CD4-positive, alpha-beta T cell treated with Interleukin-6 at 100 ng/mL for 8 hours (primary cell): ENCODE data around the gene GMDS.

ENCODE experiments used
- DNase-seq: peaks from one replicate; pipeline ENCODE4 v3.0.0-alpha.2; 2020; ENCODE audit warnings: mixed read lengths, low spot score

The GMDS gene

DNA sequence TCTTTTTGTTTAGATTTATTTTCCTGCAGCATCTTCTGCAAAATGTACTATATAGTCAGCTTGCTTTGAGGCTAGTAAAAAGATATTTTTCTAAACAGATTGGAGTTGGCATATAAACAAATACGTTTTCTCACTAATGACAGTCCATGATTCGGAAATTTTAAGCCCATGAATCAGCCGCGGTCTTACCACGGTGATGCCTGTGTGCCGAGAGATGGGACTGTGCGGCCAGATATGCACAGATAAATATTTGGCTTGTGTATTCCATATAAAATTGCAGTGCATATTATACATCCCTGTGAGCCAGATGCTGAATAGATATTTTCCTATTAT is 632.5 kb downstream of the GMDS start:
- no peak for DNase-seq

DNA sequence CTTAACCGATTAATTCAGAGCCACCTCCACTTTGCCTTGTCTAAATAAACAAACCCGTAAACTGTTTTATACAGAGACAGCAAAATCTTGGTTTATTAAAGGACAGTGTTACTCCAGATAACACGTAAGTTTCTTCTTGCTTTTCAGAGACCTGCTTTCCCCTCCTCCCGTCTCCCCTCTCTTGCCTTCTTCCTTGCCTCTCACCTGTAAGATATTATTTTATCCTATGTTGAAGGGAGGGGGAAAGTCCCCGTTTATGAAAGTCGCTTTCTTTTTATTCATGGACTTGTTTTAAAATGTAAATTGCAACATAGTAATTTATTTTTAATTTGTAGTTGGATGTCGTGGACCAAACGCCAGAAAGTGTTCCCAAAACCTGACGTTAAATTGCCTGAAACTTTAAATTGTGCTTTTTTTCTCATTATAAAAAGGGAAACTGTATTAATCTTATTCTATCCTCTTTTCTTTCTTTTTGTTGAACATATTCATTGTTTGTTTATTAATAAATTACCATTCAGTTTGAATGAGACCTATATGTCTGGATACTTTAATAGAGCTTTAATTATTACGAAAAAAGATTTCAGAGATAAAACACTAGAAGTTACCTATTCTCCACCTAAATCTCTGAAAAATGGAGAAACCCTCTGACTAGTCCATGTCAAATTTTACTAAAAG is 633.0 kb downstream of the GMDS start:
- DNase-seq: no peak

DNA sequence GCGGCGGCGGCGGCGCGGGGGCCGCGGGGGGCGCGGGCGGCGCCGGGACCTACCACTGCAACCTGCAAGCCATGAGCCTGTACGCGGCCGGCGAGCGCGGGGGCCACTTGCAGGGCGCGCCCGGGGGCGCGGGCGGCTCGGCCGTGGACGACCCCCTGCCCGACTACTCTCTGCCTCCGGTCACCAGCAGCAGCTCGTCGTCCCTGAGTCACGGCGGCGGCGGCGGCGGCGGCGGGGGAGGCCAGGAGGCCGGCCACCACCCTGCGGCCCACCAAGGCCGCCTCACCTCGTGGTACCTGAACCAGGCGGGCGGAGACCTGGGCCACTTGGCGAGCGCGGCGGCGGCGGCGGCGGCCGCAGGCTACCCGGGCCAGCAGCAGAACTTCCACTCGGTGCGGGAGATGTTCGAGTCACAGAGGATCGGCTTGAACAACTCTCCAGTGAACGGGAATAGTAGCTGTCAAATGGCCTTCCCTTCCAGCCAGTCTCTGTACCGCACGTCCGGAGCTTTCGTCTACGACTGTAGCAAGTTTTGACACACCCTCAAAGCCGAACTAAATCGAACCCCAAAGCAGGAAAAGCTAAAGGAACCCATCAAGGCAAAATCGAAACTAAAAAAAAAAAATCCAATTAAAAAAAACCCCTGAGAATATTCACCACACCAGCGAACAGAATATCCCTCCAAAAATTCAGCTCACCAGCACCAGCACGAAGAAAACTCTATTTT is 633.7 kb downstream of the GMDS start:
- DNase-seq: no peak

DNA sequence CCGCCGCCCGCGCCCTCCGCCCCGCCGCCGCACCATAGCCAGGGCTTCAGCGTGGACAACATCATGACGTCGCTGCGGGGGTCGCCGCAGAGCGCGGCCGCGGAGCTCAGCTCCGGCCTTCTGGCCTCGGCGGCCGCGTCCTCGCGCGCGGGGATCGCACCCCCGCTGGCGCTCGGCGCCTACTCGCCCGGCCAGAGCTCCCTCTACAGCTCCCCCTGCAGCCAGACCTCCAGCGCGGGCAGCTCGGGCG is 634.2 kb downstream of the GMDS start:
- no peak for DNase-seq

GRCh38 chr6:1610497-1611321 is 634.7 kb downstream of the GMDS start:
- no peak for DNase-seq

GRCh38 chr6:1609648-1610496 is 635.5 kb downstream of the GMDS start, which contains the start of gene FOXC1:
FOXC1 (plus strand) TSS chr6:1609915; CDS start chr6:1610446, 531 bp downstream.
- no peak for DNase-seq

DNA sequence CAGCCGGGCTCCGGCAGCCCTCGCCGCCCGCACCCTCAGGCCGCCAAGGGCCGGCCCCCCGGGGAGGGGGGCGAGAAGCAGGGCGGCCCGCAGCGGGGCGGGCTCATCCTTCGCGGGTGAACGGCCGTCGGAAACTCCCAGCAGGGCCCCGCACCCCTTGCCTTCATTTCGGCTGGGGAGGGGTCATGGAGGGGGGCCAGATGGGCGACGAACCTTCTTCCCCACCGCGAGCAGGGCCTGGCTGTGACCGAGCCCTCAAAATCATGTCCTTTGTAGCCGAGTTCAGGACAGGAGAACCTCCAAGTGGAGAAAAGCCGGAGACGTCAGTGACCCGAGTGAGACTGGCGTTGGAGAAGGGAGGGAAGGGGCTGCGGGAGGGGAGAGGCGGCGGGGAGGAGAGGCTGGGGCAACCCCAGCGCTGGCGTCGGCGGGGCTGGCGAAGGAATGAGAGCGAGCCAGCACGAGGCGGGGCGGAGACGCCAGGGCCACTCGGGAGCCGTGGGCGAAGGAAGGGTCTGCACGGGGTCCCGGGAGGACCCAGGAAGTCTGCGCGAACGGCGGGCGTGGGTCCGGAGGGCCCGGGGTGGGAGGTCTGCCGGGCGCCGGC is 636.3 kb downstream of the GMDS start:
- DNase-seq: no peak

DNA sequence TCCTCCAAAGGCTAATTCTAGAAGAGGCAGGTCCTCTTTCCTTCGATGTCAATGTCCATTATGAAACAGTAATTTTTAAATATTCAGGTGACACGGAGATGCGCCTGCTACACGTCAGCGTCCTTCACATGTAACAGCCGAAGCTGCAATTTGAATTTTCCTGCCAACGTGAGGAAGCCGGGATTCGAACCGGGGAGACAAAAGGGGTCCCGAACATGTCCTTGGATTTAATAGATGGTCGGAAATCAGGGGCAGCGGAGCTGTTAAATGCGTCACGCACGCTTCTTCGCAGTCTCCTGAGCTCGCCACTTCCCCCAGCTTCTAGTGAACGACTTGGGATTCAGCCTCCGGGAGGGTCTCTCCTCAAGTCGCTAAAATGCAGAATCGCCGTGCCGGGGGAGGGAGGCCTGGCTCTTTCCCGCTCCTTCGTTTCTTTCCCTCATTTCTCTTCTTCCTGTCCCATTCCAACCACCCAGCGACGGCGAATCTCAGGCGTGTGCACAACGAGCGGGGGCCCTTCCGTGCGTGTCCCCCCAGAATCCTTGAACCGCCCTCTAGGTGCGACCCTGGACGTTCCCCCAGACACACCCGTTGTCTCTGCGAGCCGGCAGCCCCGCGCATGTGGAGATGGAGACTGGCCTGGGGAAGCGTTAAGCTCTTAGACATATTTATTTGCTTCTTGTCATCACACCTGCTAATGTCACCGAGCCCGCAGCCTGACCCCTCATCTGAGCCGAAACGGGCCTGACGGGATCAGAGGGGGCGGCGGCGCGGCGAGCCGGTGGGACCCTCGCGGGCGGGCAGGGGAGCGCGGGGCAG is 637.0 kb downstream of the GMDS start:
- DNase-seq: no peak

- no peak for DNase-seq
These were observed 637.7 kb downstream of the GMDS start for GRCh38 chr6:1607516-1608221.

GRCh38 chr6:1606780-1607515 is 638.5 kb downstream of the GMDS start:
- DNase-seq: no peak

GRCh38 chr6:1605893-1606779 is 639.3 kb downstream of the GMDS start:
- DNase-seq: no peak

- no peak for DNase-seq
These were observed 640.2 kb downstream of the GMDS start for GRCh38 chr6:1605004-1605892.

DNA sequence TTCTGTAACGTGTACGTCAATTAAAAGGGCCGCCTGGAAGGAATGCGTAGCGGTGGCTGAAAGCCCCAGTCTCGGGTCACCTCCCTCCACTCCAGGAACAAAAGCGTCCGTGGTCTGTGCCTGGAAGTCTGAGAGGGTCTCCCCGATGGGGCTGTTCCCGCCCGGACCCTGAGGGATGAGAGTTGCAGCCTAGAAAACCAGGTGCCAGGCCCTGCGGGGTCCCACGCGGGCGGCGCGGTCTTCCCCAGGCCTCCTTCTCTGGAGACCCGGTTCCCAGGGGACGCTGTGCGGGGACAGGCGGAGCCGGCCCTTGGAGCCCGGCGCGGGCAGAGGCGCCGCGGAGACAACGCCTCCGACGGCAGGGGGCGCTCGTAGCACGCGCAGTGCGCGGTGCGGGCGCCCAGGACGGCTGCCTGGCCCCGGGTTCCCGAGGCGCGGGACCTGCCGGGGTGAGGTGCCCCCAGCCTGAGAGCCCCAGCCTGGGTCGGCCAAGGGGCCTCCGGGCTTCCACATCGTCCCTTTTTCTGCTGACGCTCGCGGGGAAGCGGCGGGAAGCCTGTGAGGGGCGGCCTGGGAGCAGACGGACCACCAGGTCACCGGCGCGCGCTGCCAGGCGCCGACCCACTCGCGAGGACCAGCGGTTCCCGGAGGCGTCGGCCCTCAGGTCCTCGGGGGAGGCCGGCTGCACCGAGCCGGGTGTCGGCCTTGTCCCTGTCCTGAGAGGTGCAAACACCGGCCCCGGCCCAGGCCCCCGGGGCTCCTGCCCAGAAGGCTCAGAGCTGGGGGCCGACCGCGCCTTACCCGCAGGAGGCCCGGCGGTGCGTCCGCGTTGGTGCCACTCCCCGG is 641.0 kb downstream of the GMDS start:
- DNase-seq: peak; percentile 38

GRCh38 chr6:1603708-1604107 is 641.7 kb downstream of the GMDS start:
- DNase-seq: no peak

- no peak for DNase-seq
These were observed 643.2 kb downstream of the GMDS start for GRCh38 chr6:1602049-1602713.
